Tibial artery (tissue), 4 donors: ENCODE data around the gene HDGFL3.

Source experiments
- DNase-seq, 2 donors: peaks; one replicate each; pipeline ENCODE4 v3.0.0-alpha.2; 2019
- H3K27ac ChIP-seq, 2 donors: fragments of 200-600 bp; sonication (generic) in 1 of 2; 1 replicate in 1 of 2; 2 replicates in 1 of 2; pipeline ENCODE4 v1.5.1; 2018 to 2019; ENCODE audit warnings: mild to moderate bottlenecking in 1 of 2
- H3K27me3 ChIP-seq, 2 donors: fragments of 200-600 bp; sonication (generic) in 1 of 2; one replicate each; pipeline versions ENCODE4 v1.5.1 to v1.6.0; 2016 to 2019
- H3K36me3 ChIP-seq, 3 donors: fragments of 200-600 bp; sonication (generic) in 2 of 3; one replicate each; pipeline ENCODE4 v1.5.1; 2016 to 2019; ENCODE audit warnings: mild to moderate bottlenecking in 2 of 3
- H3K4me1 ChIP-seq, 4 donors: fragments of 200-600 bp; sonication (generic) in 2 of 4; 1 replicate in 3 of 4; 2 replicates in 1 of 4; pipeline ENCODE4 v1.5.1; 2016 to 2019
- H3K4me3 ChIP-seq, 2 donors: fragments of 200-600 bp; sonication (generic) in 1 of 2; 1 replicate in 1 of 2; 2 replicates in 1 of 2; pipeline ENCODE4 v1.5.1; 2018 to 2019; ENCODE audit warnings: mild to moderate bottlenecking in 2 of 2
- H3K9me3 ChIP-seq, 3 donors: fragments of 200-600 bp; sonication (generic) in 1 of 3; one replicate each; pipeline ENCODE4 v1.5.1; 2016 to 2019
- intact Hi-C: fragments of 100-400 bp; cut with DNase I; formaldehyde crosslinking; loops from one replicate; pipeline ENCODE4 v1.15.0; 2023; ENCODE audit warnings: low total_unique reads
- TF ChIP-seq, protein P1 (sequence below), 2 experiments: fragments of 200-600 bp in 1 of 2; fragments of 450-650 bp in 1 of 2; IDR thresholded peaks; one replicate each; pipeline ENCODE4 v1.5.1; 2017 to 2019; ENCODE audit warnings: antibody characterized with exemption in 2 of 2, mild to moderate bottlenecking in 1 of 2, moderate library complexity in 1 of 2

HDGFL3 gene

DNA sequence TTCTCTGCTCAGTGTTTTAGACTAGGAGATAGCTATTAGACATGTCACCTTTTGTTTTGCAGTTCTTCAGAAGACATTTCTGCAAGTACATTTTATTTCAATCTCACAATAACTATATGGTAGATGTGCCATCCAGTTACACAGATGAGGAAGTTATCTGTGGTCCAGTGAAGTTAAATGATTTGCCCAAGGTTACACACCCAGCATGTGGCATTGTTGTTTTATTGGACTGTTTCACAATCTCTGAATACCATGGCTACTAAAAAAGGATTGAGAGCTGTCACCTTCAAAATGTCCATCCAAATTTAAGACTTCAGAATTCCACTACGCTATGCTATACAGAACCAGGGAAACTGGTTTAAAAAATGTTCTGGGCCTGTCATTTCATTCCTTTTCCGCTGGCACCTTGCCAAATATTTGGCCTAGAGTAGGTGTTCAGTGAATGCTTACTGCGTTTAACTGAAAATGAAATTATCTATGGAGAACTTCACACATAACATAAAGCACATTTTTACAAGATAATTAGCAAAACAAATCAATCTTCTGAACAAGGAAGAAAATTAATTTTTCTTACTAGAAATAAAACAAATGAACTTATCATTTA, 80.0 kb downstream of the HDGFL3 start:
- Histone ChIP-seq H3K4me1 (no peaks in the 10 kb centered on the region), H3K36me3 (peaks cover 6 to 20% (median 8%) of the 10 kb centered on the region in 3 donors), H3K27me3 (no peaks in the 10 kb centered on the region), H3K9me3 (no peaks in the 10 kb centered on the region), H3K4me3 (no peak overlapping the region), H3K27ac (no peak overlapping the region)
- DNase-seq: no peak
- TF ChIP-seq, protein P1, sequence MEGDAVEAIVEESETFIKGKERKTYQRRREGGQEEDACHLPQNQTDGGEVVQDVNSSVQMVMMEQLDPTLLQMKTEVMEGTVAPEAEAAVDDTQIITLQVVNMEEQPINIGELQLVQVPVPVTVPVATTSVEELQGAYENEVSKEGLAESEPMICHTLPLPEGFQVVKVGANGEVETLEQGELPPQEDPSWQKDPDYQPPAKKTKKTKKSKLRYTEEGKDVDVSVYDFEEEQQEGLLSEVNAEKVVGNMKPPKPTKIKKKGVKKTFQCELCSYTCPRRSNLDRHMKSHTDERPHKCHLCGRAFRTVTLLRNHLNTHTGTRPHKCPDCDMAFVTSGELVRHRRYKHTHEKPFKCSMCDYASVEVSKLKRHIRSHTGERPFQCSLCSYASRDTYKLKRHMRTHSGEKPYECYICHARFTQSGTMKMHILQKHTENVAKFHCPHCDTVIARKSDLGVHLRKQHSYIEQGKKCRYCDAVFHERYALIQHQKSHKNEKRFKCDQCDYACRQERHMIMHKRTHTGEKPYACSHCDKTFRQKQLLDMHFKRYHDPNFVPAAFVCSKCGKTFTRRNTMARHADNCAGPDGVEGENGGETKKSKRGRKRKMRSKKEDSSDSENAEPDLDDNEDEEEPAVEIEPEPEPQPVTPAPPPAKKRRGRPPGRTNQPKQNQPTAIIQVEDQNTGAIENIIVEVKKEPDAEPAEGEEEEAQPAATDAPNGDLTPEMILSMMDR (IDR thresholded peaks at IDR 0.05): no peak
- intact Hi-C loops: no loop called here

DNA sequence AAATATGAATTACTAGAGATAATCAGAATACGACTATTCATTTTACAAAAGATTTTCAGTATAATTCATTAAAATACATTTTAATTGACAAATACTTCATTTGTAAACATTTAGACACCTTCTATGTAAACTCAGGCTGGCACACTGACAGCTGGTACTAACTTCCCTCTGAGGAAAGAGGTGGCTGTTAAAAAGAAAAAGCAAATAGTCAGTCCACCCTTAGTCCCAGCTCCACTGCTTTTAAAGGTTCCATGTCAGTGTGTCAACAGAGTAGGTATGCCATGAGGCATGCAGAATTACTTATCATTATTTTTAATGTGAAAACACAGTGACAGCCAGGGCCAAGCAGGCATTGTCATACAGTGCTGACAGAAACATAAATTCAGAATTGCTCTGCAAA, 84.1 kb downstream of the HDGFL3 start:
- Histone ChIP-seq H3K36me3 (no peaks in the 10 kb centered on the region), H3K27ac (no peak overlapping the region), H3K27me3 (no peaks in the 10 kb centered on the region), H3K4me1 (no peaks in the 10 kb centered on the region), H3K4me3 (no peak overlapping the region), H3K9me3 (no peaks in the 10 kb centered on the region)
- TF ChIP-seq, protein P1 (IDR thresholded peaks at IDR 0.05): no peak
- no peak for DNase-seq
- intact Hi-C loops: no loop called here

- Histone ChIP-seq H3K4me3 (no peak overlapping the region), H3K36me3 (peaks cover 0 to 7% (median 6%) of the 10 kb centered on the region in 3 donors), H3K9me3 (no peaks in the 10 kb centered on the region), H3K27me3 (no peaks in the 10 kb centered on the region), H3K27ac (no peak overlapping the region), H3K4me1 (no peaks in the 10 kb centered on the region)
- TF ChIP-seq, protein P1 (IDR thresholded peaks at IDR 0.05): no peak
- no peak for DNase-seq
- intact Hi-C loops: no loop called here
Observed at GRCh38 chr15:83119968-83120581, 87.5 kb downstream of the HDGFL3 start.

DNA sequence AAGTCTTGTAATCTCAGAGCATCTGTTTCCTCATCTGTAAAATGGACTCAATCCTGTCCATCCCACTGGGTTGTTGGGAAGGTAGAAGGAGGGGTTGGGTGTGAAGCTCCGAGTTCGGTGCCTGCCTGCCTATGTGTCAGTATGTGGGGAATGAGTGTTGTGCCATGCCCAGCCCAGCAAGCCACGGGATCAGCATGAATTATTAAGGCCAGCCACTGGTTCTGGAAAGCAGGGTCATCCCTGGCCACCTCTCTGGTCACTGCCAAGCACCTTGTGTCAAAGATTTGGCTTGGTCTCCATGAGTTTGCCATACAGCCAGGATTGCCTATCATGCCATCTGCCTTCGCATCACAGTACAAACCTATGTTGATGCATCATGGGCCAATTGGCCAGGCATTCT, 88.7 kb downstream of the HDGFL3 start:
- H3K4me3 ChIP-seq: no peak overlapping the region
- H3K4me1 ChIP-seq: no peaks in the 10 kb centered on the region
- no peak overlapping the region for H3K27ac ChIP-seq
- TF ChIP-seq, protein P1 (IDR thresholded peaks at IDR 0.05): no peak
- DNase-seq: no peak
- no peaks in the 10 kb centered on the region for H3K9me3 ChIP-seq
- H3K27me3 ChIP-seq: no peaks in the 10 kb centered on the region
- intact Hi-C loops: no loop called here
- H3K36me3 ChIP-seq: peaks cover 0 to 14% (median 13%) of the 10 kb centered on the region in 3 donors

DNA sequence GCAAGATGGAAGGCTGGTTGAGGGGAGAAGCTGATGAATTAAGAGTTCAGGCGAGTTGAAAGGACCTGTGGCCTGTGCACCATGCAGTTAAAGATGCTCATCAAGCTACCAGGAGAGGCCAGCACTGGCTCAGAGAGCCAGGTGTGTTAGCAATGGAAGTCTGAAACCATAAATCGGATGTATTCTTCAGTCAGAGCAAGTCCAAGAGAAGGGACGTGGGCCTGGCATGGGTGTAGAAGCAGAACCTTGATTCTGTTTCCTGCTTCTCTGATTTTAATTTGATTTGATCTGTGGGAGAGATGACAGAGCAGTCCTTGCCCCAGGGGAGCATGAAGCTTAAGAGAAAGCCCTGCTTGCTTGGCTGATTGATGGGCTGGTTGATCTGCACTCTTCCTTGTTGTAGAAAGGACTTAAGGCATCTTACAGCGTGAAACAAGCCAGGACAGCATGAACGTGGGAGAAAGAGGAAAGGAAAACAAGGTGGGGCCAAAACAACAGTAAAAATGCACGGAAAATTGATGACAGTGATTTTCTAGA, 89.3 kb downstream of the HDGFL3 start:
- Histone ChIP-seq H3K9me3 (no peaks in the 10 kb centered on the region), H3K36me3 (peaks cover 0 to 14% (median 13%) of the 10 kb centered on the region in 3 donors), H3K4me3 (no peak overlapping the region), H3K4me1 (no peaks in the 10 kb centered on the region), H3K27ac (no peak overlapping the region), H3K27me3 (no peaks in the 10 kb centered on the region)
- TF ChIP-seq, protein P1 (IDR thresholded peaks at IDR 0.05): no peak
- intact Hi-C loops: no loop called here
- no peak for DNase-seq
